SK-N-SH (cell line): Measurements from ENCODE around the gene CLRN3. TPM values are rescaled to one million over a fixed set of nuclear protein-coding genes. Genes with fewer than 3 reads are reported as not detected.

Source experiments
- CTCF ChIA-PET: fragments of 300-600, 350-600 bp; formaldehyde crosslinking; extraction: SDS; loops from one replicate; lab custom pipeline; 2021; lab: Yijun Ruan, JAX
- POLR2A ChIA-PET: fragments of 350-600 bp; sonication (Branson Sonifier 250); formaldehyde crosslinking; extraction: SDS; loops from one replicate; lab custom pipeline; 2020; ENCODE audit warnings: antibody characterized with exemption, inconsistent platforms; lab: Yijun Ruan, JAX
- DNase-seq: peaks from one replicate; pipeline ENCODE4 v3.0.0; 2012
- H2AFZ ChIP-seq: fragments of 200-600 bp; sonication (generic); 2 replicates; pipeline ENCODE4 v1.8.1; 2016; ENCODE audit warnings: antibody characterized with exemption, mild to moderate bottlenecking, low read depth
- H3F3A ChIP-seq: fragments of 200-600 bp; sonication (generic); replicated peaks from 2 replicates; pipeline ENCODE3; 2016; ENCODE audit warnings: antibody characterized with exemption, mild to moderate bottlenecking; ENCODE audit not compliant: insufficient read depth
- H3K27ac ChIP-seq, 2 experiments: fragments of 200-500 bp in 1 of 2; fragments of 200-600 bp in 1 of 2; sonication (Bioruptor generic) in 1 of 2; sonication (generic), shearing (Covaris generic) in 1 of 2; 2 replicates each; pipeline versions ENCODE4 v1.5.1 to v1.6.1; 2014 to 2016; ENCODE audit warnings: low read depth in 2 of 2, inconsistent platforms in 1 of 2, low read length in 1 of 2, mild to moderate bottlenecking in 1 of 2, mixed read lengths in 1 of 2
- H3K27me3 ChIP-seq: fragments of 200-600 bp; sonication (generic), shearing (Covaris generic); 2 replicates; pipeline ENCODE4 v1.6.1; 2016; ENCODE audit warnings: mixed run types; ENCODE audit not compliant: insufficient read depth
- H3K36me3 ChIP-seq, 2 experiments: fragments of 200-500 bp in 1 of 2; fragments of 200-600 bp in 1 of 2; sonication (Bioruptor generic) in 1 of 2; sonication (generic) in 1 of 2; replicated peaks in 1 of 2; 2 replicates each; pipeline versions ENCODE3 to v1.5.1; 2014 to 2016; ENCODE audit warnings: low read length in 1 of 2, mild to moderate bottlenecking in 1 of 2; ENCODE audit not compliant: insufficient read depth in 2 of 2, control insufficient read depth in 1 of 2
- H3K4me1 ChIP-seq, 2 experiments: fragments of 200-500 bp in 1 of 2; fragments of 200-600 bp in 1 of 2; sonication (Bioruptor generic) in 1 of 2; sonication (generic), shearing (Covaris generic) in 1 of 2; 2 replicates each; pipeline versions ENCODE4 v1.5.1 to v1.6.1; 2014 to 2016; ENCODE audit warnings: low read depth in 1 of 2, low read length in 1 of 2, mixed run types in 1 of 2; ENCODE audit not compliant: insufficient read depth in 2 of 2, control insufficient read depth in 1 of 2
- H3K4me2 ChIP-seq: fragments of 200-600 bp; sonication (generic), shearing (Covaris generic); 2 replicates; pipeline ENCODE4 v1.6.1; 2017; ENCODE audit warnings: mixed run types
- H3K4me3 ChIP-seq, 2 experiments: fragments of 200-500 bp in 1 of 2; fragments of 200-600 bp in 1 of 2; sonication (Bioruptor generic) in 1 of 2; sonication (generic), shearing (Covaris generic) in 1 of 2; 2 replicates each; pipeline versions ENCODE4 v1.5.1 to v1.8.1; 2014 to 2016; ENCODE audit warnings: low read depth in 2 of 2, inconsistent platforms in 1 of 2, low read length in 1 of 2, mild to moderate bottlenecking in 1 of 2, mixed read lengths in 1 of 2, moderate library complexity in 1 of 2
- H3K79me2 ChIP-seq: fragments of 200-600 bp; sonication (generic); 2 replicates; pipeline ENCODE4 v1.8.1; 2017; ENCODE audit warnings: mild to moderate bottlenecking; ENCODE audit not compliant: insufficient read depth
- H3K9ac ChIP-seq: fragments of 200-600 bp; sonication (generic); 2 replicates; pipeline ENCODE4 v1.6.1; 2017; ENCODE audit warnings: mixed run types
- H3K9me2 ChIP-seq: fragments of 200-600 bp; sonication (generic); 2 replicates; pipeline ENCODE4 v1.6.1; 2017; ENCODE audit warnings: mixed run types
- H3K9me3 ChIP-seq: fragments of 200-600 bp; sonication (generic); 2 replicates; pipeline ENCODE4 v1.6.1; 2017; ENCODE audit warnings: mixed run types, mild to moderate bottlenecking, moderate library complexity
- H4K20me1 ChIP-seq: fragments of 200-600 bp; sonication (generic); 2 replicates; pipeline ENCODE4 v1.6.1; 2017; ENCODE audit warnings: mild to moderate bottlenecking, mixed run types; ENCODE audit not compliant: insufficient read depth
- ELF1 ChIP-seq: IDR thresholded peaks from 2 replicates; pipeline ENCODE4 v1.4.0; 2012
- EZH2phosphoT487 ChIP-seq: fragments of 200-600 bp; sonication (generic); IDR thresholded peaks from 2 replicates; pipeline ENCODE4 v1.6.1; 2017; ENCODE audit warnings: low read depth, mixed run types, mild to moderate bottlenecking, antibody characterized with exemption, moderate library complexity, borderline replicate concordance
- GATA2 ChIP-seq: sonication (generic); formaldehyde crosslinking; IDR thresholded peaks from 2 replicates; pipeline ENCODE4 v1.5.0; 2020; ENCODE audit warnings: mild to moderate bottlenecking, missing genetic modification reagents
- MAX ChIP-seq: IDR thresholded peaks from 2 replicates; pipeline ENCODE4 v1.4.0; 2012; ENCODE audit warnings: low read depth
- MXI1 ChIP-seq: IDR thresholded peaks from 2 replicates; pipeline ENCODE4 v1.6.1; 2012; ENCODE audit warnings: mild to moderate bottlenecking, low read depth, low read length, improper control_type of control experiment
- POLR2AphosphoS5 ChIP-seq: IDR thresholded peaks from 2 replicates; pipeline ENCODE4 v1.6.1; 2012; ENCODE audit warnings: low read depth, low read length
- RAD21 ChIP-seq: IDR thresholded peaks from 2 replicates; pipeline ENCODE4 v1.6.1; 2012; ENCODE audit warnings: mild to moderate bottlenecking, low read length
- RXRA ChIP-seq: IDR thresholded peaks from 2 replicates; pipeline ENCODE4 v1.4.0; 2012; ENCODE audit warnings: low read depth, mild to moderate bottlenecking, borderline replicate concordance
- SIN3A ChIP-seq: IDR thresholded peaks from 2 replicates; pipeline ENCODE4 v1.6.1; 2012; ENCODE audit warnings: low read depth, mild to moderate bottlenecking, low read length, moderate library complexity, borderline replicate concordance
- TAF1 ChIP-seq: IDR thresholded peaks from 2 replicates; pipeline ENCODE4 v1.6.1; 2012; ENCODE audit warnings: low read depth, mild to moderate bottlenecking, low read length, moderate library complexity, borderline replicate concordance
- TEAD4 ChIP-seq: IDR thresholded peaks from 2 replicates; pipeline ENCODE4 v1.4.0; 2012; ENCODE audit warnings: mild to moderate bottlenecking, borderline replicate concordance; ENCODE audit not compliant: insufficient read depth
- USF1 ChIP-seq: IDR thresholded peaks from 2 replicates; pipeline ENCODE4 v1.4.0; 2012; ENCODE audit warnings: low read depth, borderline replicate concordance
- ZBTB33 ChIP-seq: IDR thresholded peaks from 2 replicates; pipeline ENCODE4 v1.4.0; 2012; ENCODE audit warnings: low read depth, borderline replicate concordance
- polyA plus RNA-seq, 3 experiments: library from polyadenylated mRNA; depleted of rRNA; stranded (reverse); fragments of >200 nt; gene quantifications; 2 replicates each; pipeline ENCODE4 v1.2.3, GENCODE V29; 2012

The CLRN3 gene
- polyA plus RNA-seq (2012; rRNA removed): 0.08 and 0.25 TPM in 2 replicates
- 0.13 and 0.28 TPM in 2 replicates for polyA plus RNA-seq (2012; cell fraction: cytosol; rRNA removed)
- polyA plus RNA-seq (2012; cell fraction: nucleus; rRNA removed): 0.08 and 0.21 TPM in 2 replicates

GRCh38 chr10:127892743-127893142 lies at the start of gene CLRN3:
Gene CLRN3 (minus strand): TSS chr10:127892941. CDS start chr10:127892784, 157 bp downstream.
- H4K20me1 ChIP-seq: no peaks in the 10 kb centered on the region
- H3K4me3 ChIP-seq: no peak within 1 kb of the TSS
- H3K79me2 ChIP-seq: no peaks in the 10 kb centered on the region
- ChIA-PET CTCF (interaction anchor here (1.5 to 2.7 kb wide), 2 partner anchors 118 to 119 kb away, joined by 4 to 13 read pairs; no protein-coding TSS in a partner anchor), POLR2A (no interaction called here)
- H3K9me3 ChIP-seq: no peaks in the 10 kb centered on the region
- no peak within 1 kb of the TSS for H3K4me2 ChIP-seq
- H3K9ac ChIP-seq: no peak within 1 kb of the TSS
- peaks cover 5 to 6% of the 10 kb centered on the region in 2 experiments; a peak in 2 of 4 replicates for H3K4me1 ChIP-seq
- no peaks in the 10 kb centered on the region for H3K27me3 ChIP-seq
- H3K36me3 ChIP-seq: no peaks in the 10 kb centered on the region
- DNase-seq: no peak
- H3K9me2 ChIP-seq: no peaks in the 10 kb centered on the region
- no peak within 1 kb of the TSS for H3K27ac ChIP-seq
- H3F3A ChIP-seq: no peaks in the 10 kb centered on the region
- TF ChIP-seq RAD21 (no peak), MAX (no peak), GATA2 (CRISPR knock-in tag) (no peak), ZBTB33 (no peak), EZH2phosphoT487 (no peak), USF1 (no peak), TEAD4 (no peak), RXRA (no peak), SIN3A (no peak), TAF1 (no peak), ELF1 (no peak), MXI1 (no peak), POLR2AphosphoS5 (no peak)
- H2AFZ ChIP-seq: no peak within 1 kb of the TSS
